H54 (cell line): ENCODE results near the gene CABLES2.
A peak's percentile ranks its signal among the peaks of the same experiment; 100 is the strongest.

ENCODE experiments used
- DNase-seq: peaks from one replicate; pipeline ENCODE4 v3.0.0; 2011; ENCODE audit warnings: low spot score, mixed read lengths; ENCODE audit not compliant: insufficient read length
- FAIRE-seq: peaks from 3 replicates; lab custom pipeline; 2011; peaks lifted over from hg19 to GRCh38; lab: Jason Lieb, UNC
- POLR2A ChIP-seq: IDR thresholded peaks from 2 replicates; pipeline ENCODE4 v1.6.1; 2011; ENCODE audit warnings: low read depth, mild to moderate bottlenecking, low read length

CABLES2 gene

DNA sequence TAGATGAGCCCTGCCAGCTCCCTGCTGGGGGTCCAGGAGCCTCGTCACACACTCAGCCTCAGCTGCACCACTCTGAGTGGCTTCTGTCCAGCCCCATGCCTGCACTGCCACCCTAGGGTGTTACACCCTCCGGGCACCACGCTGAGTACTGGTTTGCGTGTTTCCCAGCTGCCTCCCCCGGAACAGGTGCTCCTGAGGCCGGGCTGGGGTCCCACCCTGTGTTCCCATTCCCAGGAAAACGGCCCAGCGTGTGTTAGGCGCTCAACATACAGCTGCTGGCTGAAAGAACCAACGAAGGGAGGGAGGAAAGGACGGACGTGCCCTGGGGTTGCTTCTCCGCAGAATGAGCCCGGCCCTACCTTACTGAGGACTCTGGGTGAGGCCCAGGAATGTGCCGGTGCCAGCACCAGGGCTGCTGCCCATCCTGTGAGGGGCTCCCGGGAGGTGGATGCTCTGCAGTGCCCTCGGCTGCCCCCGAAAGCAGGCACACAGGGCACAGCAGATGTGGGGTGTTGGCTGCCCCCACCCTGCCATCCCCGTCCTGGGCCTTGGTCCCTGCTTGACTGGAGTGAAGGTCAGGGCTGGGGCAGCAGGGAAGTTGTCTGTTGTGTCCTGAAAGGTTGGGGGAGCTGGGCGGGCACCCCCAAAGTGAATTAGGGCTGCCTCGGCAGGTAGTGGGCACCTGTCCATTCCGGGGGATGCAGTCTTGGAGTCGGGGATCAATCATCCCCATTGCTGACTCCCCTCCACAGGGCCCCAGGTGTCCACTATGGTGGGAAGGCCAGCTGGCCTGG, 56.3 kb downstream of the CABLES2 start:
- FAIRE-seq = no peak
- DNase-seq = no peak
- TF ChIP-seq POLR2A = no peak

DNA sequence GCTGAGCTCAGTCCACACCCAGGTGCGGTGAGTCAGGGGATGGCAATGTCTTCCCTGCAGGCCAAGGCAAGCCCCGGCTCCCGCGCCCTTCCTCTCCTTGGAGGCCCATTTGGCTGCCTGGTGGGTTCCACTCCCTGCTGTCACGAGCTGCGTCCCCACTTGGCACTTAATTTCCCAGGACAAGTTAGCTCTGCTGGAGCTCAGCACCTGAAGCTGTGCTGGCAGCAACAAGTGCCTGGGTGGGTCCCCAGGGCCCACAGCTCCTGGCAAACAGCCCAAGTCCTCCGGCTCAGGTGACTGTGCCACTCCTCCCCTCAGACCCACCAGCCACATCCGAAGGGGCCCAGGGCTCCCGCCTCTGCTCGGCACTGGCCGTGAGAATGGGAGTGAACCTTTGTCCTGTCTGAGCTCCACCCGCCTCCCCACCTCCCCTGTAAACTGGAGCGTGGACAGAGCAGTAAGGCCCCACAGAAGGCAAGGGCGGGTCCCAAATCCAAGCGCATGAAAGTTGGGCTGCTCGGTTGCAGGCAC, 56.9 kb downstream of the CABLES2 start:
- FAIRE-seq (no peak), DNase-seq (peak; percentile 75)
- no peak for TF ChIP-seq POLR2A

DNA sequence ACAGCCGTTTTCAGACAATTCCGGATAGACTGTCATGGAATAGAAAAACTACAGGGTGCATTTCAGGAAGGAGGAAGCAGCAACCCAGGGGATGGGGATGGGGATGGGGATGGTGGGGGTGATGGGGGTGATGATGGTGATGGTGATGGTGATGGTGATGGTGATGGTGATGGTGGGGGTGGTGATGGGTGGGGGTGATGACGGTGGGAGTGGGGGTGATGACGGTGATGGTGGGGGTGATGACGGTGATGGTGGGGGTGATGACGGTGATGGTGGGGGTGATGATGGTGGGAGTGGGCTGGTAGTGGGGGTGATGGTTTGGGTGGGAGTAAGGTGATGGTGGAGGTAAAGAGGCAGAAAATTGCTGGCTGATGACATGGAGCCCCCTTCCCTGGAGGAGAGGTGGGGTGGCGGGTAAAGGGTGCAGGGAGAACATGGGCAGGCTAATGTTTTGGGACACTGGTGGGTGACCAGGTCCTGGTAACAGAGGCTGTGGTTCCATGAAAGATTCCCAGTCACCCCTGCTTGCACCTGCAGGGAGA, 57.5 kb downstream of the CABLES2 start:
- no peak for FAIRE-seq
- no peak for DNase-seq
- no peak for TF ChIP-seq POLR2A

DNA sequence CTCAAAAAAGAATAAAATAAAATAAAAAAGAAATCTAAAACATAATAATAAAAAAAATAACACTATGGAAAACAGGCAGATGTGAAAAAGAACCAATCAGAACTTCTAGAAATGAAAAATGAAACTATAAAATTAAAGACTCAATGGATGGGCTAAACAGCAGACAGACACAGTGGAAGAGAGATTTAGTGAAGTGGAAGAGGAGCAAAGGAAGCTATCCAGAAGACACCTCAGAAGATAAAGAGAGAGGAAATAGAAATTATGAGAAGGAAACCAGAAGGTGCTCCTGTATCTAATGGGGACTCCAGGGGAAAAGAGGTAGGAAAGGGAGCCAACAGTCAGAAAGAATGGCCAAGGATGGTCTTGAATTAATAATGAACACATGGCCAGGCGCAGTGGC, 58.5 kb downstream of the CABLES2 start:
- no peak for DNase-seq
- FAIRE-seq = no peak
- TF ChIP-seq POLR2A = no peak

DNA sequence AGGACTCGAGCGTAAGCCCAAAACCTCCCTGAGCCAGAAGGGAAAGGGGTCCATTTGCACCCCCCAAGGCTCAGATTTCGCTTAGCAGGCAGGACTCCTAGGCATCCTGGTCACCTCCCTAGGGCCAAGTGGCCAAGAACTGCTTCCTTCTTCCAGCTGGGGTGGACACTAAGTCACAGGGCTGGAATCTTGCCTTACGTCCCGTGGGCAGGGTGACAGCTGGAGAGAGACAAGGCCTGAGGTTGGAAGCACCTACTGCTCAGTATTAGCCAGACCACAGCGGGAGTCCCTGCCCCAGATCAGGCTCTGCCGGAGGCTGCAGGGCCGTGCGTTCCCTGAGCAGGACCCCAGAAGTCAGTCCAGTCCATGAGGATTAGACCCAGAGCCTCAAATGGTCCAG, 59.6 kb downstream of the CABLES2 start:
- TF ChIP-seq POLR2A = no peak
- no peak for FAIRE-seq
- no peak for DNase-seq

DNA sequence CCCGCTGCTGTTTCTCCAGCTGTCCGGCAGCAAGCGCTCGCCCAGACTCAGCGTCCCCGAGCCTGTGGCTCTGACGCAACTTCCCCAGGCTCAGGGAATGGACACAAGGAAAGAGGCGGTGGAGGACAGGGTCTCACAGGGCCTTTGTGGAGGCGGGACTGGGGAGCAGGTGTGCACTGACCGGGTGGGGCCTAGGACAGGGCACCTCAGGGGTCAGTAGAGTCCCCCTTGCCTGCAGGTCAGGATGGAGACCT, 60.0 kb downstream of the CABLES2 start:
- no peak for DNase-seq

DNA sequence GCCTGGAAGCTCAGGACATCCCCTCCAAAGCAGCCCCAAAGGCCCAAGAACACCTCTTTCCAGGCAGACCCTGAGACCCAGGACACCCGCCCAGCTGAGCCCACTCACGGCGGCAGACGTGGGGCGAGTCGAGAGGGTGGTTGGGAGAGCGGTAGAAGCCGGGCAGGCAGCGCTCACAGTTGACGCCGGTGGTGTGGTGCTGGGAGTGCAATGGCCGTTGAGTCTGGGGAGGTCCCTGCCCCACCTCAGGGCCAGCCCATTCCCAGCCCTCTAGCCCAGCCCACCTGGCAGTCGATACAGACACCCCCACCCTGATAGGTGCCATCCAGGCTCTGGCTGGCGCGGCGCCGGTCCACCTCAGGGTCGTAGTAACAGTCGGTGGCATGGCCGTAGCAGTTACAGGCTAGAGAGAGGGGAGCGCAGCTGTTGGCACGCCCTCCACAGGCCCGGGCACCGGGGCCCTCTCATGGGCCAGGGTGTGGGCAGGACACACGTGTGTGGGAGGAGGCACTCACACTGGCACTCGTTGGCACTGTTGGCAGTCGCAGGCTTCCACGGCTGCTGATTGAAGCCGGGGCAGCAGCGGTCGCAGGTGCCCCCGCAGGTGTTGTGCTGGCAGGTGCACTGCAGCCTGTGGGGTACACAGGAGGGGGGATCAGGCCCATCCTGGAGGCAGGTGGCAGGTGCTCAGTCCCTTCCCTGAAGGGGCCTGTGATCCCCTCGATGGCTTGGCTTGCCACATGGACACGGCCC, 60.5 kb downstream of the CABLES2 start:
- FAIRE-seq (no peak), DNase-seq (no peak)
- TF ChIP-seq POLR2A = no peak

More for the DNA sequence above, 60.0 kb downstream of the CABLES2 start:
- no peak for TF ChIP-seq POLR2A
- no peak for FAIRE-seq

DNA sequence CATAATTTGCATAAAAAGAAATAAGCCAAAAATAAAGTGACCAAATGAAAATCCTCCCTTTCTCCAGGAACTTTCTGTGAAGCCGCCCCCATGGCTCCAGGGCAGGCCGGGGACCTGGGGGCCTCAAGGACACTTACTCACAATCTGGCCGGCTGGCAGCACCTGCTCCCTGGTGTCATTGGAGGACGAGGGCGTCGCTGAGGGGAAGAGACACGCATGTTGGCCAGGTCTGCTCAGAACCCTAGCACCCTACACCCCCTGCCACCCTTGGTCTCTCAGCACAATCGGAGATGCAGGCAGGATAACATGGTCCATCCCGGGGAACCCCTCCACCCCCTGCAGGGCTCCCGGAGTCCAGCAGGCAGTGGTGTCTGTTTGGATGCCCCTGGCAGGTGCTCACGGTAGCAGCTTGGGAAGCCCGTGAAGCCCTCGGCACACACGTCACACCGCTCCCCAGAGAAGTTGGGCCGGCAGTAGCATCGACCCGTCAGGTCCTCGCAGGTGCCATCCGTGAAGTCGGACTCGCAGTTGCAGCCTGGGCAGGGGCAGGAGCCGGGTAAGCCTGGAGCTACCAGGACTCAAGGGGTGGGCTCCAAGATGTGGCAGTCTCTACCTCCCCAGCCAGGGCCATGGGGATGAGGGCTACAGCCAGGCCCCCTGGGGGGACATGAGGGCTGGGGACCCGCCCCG, 61.3 kb downstream of the CABLES2 start:
- DNase-seq = no peak
- no peak for FAIRE-seq
- TF ChIP-seq POLR2A = no peak

DNA sequence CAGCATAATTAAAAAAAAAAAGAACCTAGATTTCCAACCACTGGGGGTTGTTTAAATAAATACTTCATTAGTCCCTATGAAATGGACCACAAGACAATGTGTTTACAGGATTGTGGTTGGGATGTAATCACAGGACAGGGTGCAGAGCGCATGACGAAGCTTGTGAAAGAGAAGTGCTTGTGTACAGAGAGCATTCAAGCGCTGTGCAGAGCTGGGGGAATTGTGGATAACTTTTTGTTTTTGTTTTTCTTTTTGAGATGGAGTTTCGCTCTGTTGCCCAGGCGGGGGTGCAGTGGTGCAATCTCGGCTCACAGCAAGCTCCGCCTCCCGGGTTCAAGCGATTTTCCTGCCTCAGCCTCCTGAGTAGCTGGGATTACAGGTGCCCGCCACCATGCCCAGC, 62.3 kb downstream of the CABLES2 start:
- FAIRE-seq (no peak), DNase-seq (no peak)
- TF ChIP-seq POLR2A = no peak

DNA sequence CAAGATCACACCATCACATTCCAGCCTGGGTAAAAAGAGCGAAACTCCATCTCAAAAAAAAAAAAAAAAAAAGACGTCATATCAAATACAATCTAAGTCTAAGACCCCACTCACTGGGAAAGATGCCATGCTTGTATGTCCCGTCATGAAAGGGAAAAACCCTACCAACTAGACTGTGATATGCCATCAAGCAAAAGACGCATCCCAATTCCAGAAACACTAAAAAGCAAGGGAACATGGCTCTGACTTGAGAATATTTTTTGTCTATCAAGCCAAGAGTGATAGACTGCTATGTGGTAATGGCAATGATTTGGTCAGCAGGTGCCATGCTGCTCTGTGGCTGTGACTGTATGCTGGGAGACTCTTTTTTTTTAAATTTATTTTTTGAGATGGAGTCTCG, 63.0 kb downstream of the CABLES2 start:
- DNase-seq = no peak
- no peak for TF ChIP-seq POLR2A
- no peak for FAIRE-seq

DNA sequence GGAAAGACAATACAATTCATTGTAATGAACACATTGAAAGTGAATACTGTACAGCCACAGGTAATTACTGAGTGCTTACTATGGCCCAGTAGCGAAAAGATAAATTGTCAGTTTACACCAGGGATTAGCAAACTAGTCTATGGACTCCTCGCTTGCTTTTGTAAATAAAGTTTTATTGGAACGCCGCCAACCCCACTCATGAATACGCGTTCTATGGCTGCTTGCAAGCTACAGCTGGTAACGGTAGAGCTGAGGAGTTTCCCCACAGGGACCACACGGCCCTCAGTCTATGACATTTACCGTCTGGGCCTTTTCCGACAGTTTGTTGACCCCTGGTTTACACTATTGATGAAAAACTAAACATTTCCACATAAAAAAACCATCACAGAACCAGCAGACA, 64.2 kb downstream of the CABLES2 start:
- no peak for TF ChIP-seq POLR2A
- DNase-seq = no peak
- FAIRE-seq = no peak

DNA sequence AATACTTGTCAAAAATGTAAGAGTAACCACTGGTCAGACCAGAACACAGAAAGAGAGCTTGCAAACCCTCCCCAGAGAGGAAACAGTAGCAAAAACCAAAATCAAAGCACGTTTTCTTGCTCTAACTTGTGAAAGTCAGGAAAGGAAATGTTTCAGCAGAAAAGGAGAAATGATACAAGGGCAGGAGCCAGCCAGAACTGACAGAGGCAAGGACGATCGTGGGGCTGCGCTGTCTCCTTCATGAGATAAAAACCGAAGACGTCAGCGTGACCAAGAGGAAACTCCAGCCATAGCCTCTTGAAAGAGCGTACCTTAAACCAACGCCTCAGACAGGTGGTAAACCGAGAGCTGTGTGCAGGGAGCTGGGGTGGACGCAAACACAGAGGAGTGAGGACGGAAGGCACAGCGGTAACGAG, 67.4 kb downstream of the CABLES2 start:
- no peak for TF ChIP-seq POLR2A
- no peak for FAIRE-seq

More for the DNA sequence above, 67.4 kb downstream of the CABLES2 start:
- DNase-seq = no peak
